ENCODE measurements around the gene SKIC8.
A peak's percentile ranks its signal among the peaks of the same experiment; 100 is the strongest.

Gene SKIC8

GRCh38 chr15:78266806-78267205, 32.6 kb downstream of the SKIC8 start:
- Histone ChIP-seq H3K36me3 (ENCODE audit: control insufficient read depth, insufficient read depth, low read length) (no peaks in the 10 kb centered on the region), H3K4me3 (replicated peaks; ENCODE audit: low read depth, low read length) (no peak overlapping the region), H3K27me3 (replicated peaks; ENCODE audit: control insufficient read depth, insufficient read depth, low read length) (no peaks in the 10 kb centered on the region)
- TF ChIP-seq CTCF (IDR thresholded peaks at IDR 0.05; ENCODE audit: insufficient read depth, low read length, poor library complexity, severe bottlenecking): no peak
- DNase-seq (ENCODE audit: extremely low read depth, insufficient read length): no peak

GRCh38 chr15:78266229-78266628, 33.2 kb downstream of the SKIC8 start:
- no peak for DNase-seq (ENCODE audit: extremely low read depth, insufficient read length)
- no peaks in the 10 kb centered on the region for H3K36me3 ChIP-seq (ENCODE audit: control insufficient read depth, insufficient read depth, low read length)
- TF ChIP-seq CTCF (IDR thresholded peaks at IDR 0.05; ENCODE audit: insufficient read depth, low read length, poor library complexity, severe bottlenecking): no peak
- H3K4me3 ChIP-seq (replicated peaks; ENCODE audit: low read depth, low read length): no peak overlapping the region
- no peaks in the 10 kb centered on the region for H3K27me3 ChIP-seq (replicated peaks; ENCODE audit: control insufficient read depth, insufficient read depth, low read length)

DNA sequence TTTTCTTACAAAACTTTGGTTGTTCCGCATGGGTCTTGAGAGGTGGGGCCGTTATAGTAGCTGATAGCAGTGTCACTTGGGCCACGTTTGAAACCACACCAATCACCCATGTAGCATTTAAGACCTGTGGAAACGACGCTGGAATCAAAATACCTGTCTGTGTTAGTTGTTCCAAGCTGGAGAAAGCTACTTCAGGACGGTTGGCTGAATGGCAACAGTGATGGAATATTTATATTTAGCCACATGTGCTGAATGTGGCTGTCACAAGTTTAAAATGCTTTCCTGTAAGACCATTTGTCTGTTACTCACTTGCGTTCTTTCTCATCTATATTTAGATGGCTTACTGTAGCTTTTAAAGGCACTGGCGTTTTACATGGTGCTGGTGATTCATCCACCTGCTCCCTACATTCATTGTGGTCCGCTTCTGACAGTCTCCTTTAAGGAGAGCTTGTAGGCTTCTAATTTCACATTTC, 33.6 kb downstream of the SKIC8 start:
- Histone ChIP-seq H3K36me3 (ENCODE audit: control insufficient read depth, insufficient read depth, low read length) (no peaks in the 10 kb centered on the region), H3K4me3 (replicated peaks; ENCODE audit: low read depth, low read length) (no peak overlapping the region), H3K27me3 (replicated peaks; ENCODE audit: control insufficient read depth, insufficient read depth, low read length) (no peaks in the 10 kb centered on the region)
- no peak for DNase-seq (ENCODE audit: extremely low read depth, insufficient read length)
- TF ChIP-seq CTCF (IDR thresholded peaks at IDR 0.05; ENCODE audit: insufficient read depth, low read length, poor library complexity, severe bottlenecking): no peak

DNA sequence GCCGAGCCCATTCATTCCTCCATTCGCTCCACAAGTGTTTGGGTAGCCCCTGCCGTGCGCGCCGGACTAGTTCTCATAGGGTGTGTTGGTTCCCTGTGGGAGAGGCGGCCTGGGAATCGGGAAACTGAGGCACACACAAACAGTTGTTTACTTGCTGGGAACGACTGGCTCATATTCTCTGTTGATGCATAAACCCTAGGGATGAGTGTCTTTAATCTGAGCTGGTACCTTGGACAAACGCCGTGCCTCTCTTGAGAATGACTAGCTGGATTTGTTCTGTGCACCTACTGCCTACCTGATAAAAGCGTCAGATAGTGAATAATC, 34.3 kb downstream of the SKIC8 start:
- no peak for DNase-seq (ENCODE audit: extremely low read depth, insufficient read length)
- Histone ChIP-seq H3K27me3 (replicated peaks; ENCODE audit: control insufficient read depth, insufficient read depth, low read length) (no peaks in the 10 kb centered on the region), H3K36me3 (ENCODE audit: control insufficient read depth, insufficient read depth, low read length) (no peaks in the 10 kb centered on the region), H3K4me3 (replicated peaks; ENCODE audit: low read depth, low read length) (peak overlapping the region; percentile 59)
- no peak for TF ChIP-seq CTCF (IDR thresholded peaks at IDR 0.05; ENCODE audit: insufficient read depth, low read length, poor library complexity, severe bottlenecking)

DNA sequence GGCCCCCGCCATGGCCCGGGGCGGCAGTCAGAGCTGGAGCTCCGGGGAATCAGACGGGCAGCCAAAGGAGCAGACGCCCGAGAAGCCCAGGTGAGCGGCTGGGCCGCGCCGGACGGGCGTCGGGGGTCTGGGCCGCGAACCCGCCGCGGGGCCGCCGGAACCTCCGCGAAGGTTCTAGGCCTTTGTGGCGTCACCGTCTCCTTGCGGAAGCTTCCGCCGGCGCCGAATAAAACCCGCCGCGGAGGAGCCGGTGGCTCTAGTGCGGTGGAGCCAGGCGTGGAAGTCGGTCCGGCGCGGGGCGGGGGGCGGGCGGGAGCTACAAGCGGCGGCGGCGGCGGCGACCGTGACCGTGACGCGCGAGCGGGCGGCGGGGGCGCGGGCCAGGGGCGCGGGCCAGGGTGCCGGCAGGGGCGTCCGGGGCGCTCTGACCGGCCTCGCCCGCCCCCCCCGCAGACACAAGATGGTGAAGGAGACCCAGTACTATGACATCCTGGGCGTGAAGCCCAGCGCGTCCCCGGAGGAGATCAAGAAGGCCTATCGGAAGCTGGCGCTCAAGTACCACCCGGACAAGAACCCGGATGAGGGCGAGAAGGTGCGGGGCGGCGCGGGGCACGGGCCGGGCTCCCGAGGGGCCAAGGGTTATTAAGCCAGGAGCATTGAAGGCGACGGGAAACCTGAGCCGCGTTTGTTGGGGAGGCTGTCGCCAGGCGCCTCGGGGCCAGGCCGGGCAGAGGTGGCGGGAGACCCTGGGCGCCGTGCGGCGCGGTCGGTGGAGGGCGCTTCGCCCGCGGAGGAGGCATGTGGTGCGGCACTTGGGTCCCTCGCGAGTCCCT, 34.9 kb downstream of the SKIC8 start, which contains the start of gene DNAJA4:
DNAJA4 (plus strand) TSS at position 259 of the 833 bp plus-strand sequence; CDS start at position 461, 202 bp downstream.
- no peaks in the 10 kb centered on the region for H3K36me3 ChIP-seq (ENCODE audit: control insufficient read depth, insufficient read depth, low read length)
- peak; percentile 57 for DNase-seq (ENCODE audit: extremely low read depth, insufficient read length)
- peak within 1 kb of the TSS; percentile 59 for H3K4me3 ChIP-seq (replicated peaks; ENCODE audit: low read depth, low read length)
- H3K27me3 ChIP-seq (replicated peaks; ENCODE audit: control insufficient read depth, insufficient read depth, low read length): no peaks in the 10 kb centered on the region
- TF ChIP-seq CTCF (IDR thresholded peaks at IDR 0.05; ENCODE audit: insufficient read depth, low read length, poor library complexity, severe bottlenecking): no peak
